ENCODE data around the gene POMT2.
"Not testable (repeated sequence)": the region's sequence is repeated elsewhere in the genome, so short reads cannot be mapped to it uniquely, and the experiment has no call there.

POMT2 gene, protein sequence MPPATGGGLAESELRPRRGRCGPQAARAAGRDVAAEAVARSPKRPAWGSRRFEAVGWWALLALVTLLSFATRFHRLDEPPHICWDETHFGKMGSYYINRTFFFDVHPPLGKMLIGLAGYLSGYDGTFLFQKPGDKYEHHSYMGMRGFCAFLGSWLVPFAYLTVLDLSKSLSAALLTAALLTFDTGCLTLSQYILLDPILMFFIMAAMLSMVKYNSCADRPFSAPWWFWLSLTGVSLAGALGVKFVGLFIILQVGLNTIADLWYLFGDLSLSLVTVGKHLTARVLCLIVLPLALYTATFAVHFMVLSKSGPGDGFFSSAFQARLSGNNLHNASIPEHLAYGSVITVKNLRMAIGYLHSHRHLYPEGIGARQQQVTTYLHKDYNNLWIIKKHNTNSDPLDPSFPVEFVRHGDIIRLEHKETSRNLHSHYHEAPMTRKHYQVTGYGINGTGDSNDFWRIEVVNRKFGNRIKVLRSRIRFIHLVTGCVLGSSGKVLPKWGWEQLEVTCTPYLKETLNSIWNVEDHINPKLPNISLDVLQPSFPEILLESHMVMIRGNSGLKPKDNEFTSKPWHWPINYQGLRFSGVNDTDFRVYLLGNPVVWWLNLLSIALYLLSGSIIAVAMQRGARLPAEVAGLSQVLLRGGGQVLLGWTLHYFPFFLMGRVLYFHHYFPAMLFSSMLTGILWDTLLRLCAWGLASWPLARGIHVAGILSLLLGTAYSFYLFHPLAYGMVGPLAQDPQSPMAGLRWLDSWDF

GRCh38 chr14:77320238-77320935 is at the start of gene POMT2:
TSS of gene POMT2 (minus strand) at chr14:77320883. CDS start at chr14:77320681, 202 bp downstream.
- DNase-seq (ENCODE audit: low read depth) = peak; percentile 68

DNA sequence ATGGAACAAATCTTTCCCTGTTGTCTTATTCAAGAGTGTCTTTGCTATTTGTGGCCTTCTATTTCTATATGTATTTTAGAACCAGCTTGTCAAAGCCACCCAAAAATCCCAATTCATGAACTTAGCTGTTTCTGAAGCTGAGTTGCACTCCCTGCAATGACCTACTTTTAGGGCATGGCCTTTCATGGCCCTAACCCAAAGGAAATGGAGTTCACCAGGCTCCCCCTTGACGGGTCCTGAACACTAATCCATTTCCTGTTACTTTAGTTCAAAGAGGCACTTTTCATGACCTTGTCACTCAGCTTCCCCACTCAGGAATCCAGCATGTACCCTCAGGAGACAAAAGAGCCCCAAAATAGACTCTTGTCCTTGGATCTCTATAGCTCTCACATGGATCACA is 48.6 kb upstream of the POMT2 start:
- no peak for DNase-seq (ENCODE audit: low read depth)

DNA sequence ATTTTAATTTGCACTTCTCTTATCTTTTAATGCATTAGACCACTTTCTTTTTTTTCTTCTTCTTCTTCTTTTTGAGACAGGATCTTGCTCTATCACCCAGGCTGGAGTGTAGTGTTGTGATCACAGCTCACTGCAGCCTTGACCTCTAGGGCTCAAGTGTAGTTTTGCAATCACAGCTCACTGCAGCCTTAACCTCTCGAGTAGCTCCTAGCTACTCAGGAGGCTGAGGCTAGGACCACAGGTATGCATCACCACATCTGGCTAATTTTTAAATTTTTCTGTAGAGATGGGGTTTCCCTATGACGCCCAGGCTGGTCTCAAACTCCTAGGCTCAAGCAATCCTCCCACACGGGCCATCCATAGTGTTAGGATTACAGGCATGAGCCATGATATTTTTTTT is 43.5 kb upstream of the POMT2 start:
- DNase-seq (ENCODE audit: low read depth) = no peak

- peak; percentile 25 for DNase-seq (ENCODE audit: low read depth)
Measured at GRCh38 chr14:77359626-77360025, 38.9 kb upstream of the POMT2 start.

GRCh38 chr14:77356899-77357298 is 36.2 kb upstream of the POMT2 start:
- DNase-seq (ENCODE audit: low read depth) = no peak

GRCh38 chr14:77355811-77356210 is 35.1 kb upstream of the POMT2 start:
- no peak for DNase-seq (ENCODE audit: low read depth)

GRCh38 chr14:77353469-77354141 is 32.9 kb upstream of the POMT2 start:
- no peak for DNase-seq (ENCODE audit: low read depth)

DNA sequence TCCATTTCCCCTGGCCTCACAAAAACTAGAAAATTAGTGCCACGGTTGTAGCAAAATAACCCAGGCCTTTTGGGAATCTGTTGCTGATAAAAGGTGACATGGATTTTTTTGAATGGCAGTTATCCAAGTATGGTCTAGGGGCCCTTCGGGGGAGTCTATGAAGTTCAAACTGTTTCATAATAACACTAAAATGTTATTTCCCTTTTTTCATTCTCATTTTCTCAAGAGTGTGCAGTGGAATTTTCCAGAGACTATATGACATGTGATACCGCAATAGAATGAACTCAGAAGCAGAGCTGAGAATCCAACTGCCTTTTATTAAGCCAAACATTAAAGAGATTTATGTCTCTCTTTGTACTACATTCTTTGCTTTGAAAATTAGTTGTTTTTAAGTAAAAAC is 27.1 kb upstream of the POMT2 start:
- DNase-seq (ENCODE audit: low read depth) = no peak

DNA sequence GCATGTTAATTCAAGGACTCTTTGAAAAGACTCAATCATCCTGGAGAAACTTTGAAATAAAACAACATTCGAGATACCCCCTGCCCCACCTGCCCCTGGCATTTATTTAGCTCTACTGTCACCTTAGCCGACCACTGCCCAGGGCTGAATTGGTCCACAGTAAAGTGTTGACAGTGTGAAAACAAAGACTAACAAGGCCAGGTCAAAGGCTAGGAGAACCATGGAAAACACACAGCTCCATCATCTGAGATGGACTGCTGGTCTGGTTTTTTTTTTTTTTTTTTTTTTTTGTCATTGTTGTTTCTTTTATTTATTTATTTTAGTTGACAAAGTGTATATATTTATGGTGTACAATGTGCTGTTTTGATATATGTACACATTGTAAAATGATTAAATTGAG is 25.8 kb upstream of the POMT2 start:
- DNase-seq (ENCODE audit: low read depth) = no peak

DNA sequence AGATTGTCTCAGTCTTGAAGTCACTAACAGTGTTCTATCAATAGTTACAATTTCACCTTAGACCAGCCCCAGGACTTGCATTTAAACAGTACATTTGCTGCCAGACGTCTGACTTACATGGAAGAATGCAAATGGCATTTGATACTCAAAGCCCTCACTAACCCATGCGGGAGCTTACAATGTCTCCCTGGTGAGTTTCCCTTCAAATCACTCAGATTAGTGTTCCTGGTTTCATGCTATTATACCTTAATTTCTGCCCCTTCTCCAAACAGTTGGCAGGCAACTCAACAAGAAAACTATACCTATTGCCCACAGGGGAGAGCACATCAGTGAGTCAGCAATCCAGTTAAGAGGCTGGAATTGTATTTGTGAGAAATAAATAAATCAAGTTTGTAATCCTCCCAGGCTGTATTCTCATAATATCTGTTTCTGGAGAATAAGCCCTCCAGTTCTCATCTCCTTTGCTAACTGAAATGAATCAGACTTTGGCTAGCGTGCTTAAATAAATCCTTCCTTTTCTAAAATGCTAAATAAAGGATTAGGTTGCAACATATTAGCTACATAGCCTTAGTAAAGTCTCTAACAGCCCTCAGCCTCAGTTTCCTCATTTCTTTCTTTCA is 23.8 kb upstream of the POMT2 start:
- DNase-seq (ENCODE audit: low read depth) = no peak

GRCh38 chr14:77343662-77344061 is 23.0 kb upstream of the POMT2 start:
- DNase-seq (ENCODE audit: low read depth) = no peak

GRCh38 chr14:77342726-77343397 is 22.2 kb upstream of the POMT2 start:
- no peak for DNase-seq (ENCODE audit: low read depth)

GRCh38 chr14:77340389-77340788 is 19.7 kb upstream of the POMT2 start:
- no peak for DNase-seq (ENCODE audit: low read depth)

DNA sequence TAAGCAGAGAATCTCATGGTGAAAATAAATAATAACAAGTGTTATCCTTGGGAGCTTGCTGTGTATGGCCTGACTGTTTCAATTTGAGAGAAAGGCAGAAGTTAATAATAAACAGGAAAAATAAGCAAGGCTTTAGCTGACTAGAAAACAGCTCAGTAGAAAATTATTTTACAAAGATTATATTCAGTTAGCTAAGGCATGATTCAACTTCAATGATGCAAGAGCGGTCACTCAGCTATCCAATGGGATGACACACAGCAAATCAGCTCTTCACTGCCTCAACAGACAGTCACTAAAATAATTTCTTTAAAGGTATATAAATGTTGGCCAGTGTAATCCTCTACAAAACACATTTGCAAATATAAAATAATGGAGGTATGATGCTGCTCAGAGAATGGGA is 18.7 kb upstream of the POMT2 start:
- DNase-seq (ENCODE audit: low read depth) = no peak

DNA sequence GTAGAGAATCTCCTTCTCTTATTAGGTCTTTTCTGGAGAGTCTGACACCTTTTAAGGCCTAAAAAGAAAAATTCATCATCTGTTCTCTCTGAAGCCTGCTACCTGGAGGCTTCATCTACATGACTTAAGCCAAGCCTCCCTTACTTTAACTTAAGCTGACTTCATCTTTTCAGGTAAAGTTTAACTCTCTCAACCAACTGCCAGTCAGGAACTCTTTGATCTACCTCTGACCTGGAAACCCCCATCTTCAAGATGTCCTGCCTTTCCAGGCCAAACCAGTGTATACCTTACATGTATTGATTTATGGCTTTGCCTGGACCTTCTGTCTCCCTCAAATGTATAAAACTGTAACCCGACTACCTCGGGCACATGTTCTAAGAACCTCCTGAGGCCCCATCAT is 17.6 kb upstream of the POMT2 start:
- DNase-seq (ENCODE audit: low read depth) = no peak

DNA sequence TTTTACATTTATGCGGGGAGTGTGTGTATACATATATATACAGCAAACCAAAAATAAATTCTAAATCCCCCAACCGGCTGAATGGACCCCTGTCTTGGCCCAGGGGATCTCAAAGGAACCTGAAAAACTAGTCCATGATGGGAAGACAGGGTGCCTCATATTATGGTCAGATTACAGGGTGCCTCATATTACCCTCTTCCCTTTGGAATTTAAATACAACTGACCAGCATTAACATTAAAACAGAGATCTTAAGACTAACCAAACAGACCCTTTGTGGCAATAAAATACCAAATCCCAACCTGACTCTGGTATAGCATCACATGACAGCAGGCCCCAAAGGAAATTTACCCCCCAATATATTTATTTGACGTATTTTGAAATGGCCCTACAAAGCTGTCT is 17.2 kb upstream of the POMT2 start:
- no peak for DNase-seq (ENCODE audit: low read depth)

- not testable (repeated sequence) for DNase-seq (ENCODE audit: low read depth)
Measured at GRCh38 chr14:77337255-77337654, 16.6 kb upstream of the POMT2 start.

GRCh38 chr14:77335576-77335975 is 14.9 kb upstream of the POMT2 start:
- DNase-seq (ENCODE audit: low read depth) = no peak

GRCh38 chr14:77329872-77330271 is 9.2 kb upstream of the POMT2 start:
- no peak for DNase-seq (ENCODE audit: low read depth)

DNA sequence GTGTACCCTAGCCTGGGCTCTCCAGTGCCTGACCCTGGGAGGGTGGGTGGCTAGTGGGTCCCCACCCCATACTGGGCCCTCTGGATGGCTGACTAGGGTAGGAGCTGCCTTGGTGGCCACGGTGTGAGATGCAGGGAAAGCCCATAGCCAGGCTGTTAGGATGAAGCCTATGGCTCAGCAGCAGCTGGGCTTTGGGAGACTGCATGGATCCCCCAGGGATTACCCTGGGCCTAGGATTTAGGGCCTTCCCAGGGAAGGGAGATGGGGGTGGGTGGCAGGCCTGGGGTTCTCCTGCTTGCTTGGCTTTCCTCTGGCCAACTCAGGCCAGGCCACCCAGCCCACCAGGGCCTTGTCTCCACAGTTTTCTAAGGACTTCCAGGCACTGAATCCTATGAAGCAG is 6.4 kb upstream of the POMT2 start:
- DNase-seq (ENCODE audit: low read depth) = no peak

DNA sequence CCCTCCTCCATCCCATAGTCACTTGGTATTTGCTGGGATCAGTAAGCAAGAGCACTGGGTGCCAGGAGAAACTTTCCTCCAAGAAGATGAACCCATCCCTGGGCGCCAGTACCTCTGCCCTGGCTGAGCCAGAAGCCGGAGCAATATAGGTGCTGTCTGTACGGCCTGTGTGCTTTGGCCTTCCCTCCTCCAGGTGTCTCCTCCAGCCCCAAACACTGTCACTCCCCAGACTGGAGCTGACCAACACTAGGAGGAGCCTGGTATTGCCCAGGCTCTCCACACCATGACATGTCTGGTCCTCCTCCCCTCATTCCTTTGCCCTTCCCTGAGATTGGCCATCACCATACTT is 5.0 kb upstream of the POMT2 start:
- no peak for DNase-seq (ENCODE audit: low read depth)
